IMR-90 (cell line): Measurements from ENCODE around the gene RBM39. TPM values are rescaled to one million over a fixed set of nuclear protein-coding genes. Genes with fewer than 3 reads are reported as not detected.

ENCODE experiments used
- ATAC-seq: fragments of 200-7000 bp; cut with Tn5 transposase; 2 replicates; pipeline ENCODE4 v1.9.1; 2020; ENCODE audit warnings: low read depth, mild to moderate bottlenecking, moderate library complexity
- BruUV-seq: library from RNA; stranded (reverse); fragments of 400-500 nt; replicated peaks from 2 replicates; lab custom pipeline; 2021; lab: Mats Ljungman, UMichigan
- CTCF ChIA-PET: fragments of 300-600 bp; formaldehyde crosslinking; extraction: SDS; loops from one replicate; lab custom pipeline; 2021; ENCODE audit warnings: antibody characterized with exemption; lab: Yijun Ruan, JAX
- POLR2A ChIA-PET: fragments of 300-600 bp; sonication (Branson Sonifier 250); formaldehyde crosslinking; loops from one replicate; lab custom pipeline; 2022; ENCODE audit warnings: antibody characterized with exemption; ENCODE audit not compliant: unreplicated experiment; lab: Charles Lee
- DNase-seq: peaks from one replicate; pipeline ENCODE4 v3.0.0; 2013
- H2AFZ ChIP-seq: replicated peaks from 2 replicates; pipeline ENCODE3; 2013; ENCODE audit warnings: low read length, mild to moderate bottlenecking; ENCODE audit not compliant: poor library complexity
- H2AK5ac ChIP-seq: 2 replicates; pipeline ENCODE4 v1.6.1; 2013; ENCODE audit warnings: low read depth, low read length, inconsistent platforms
- H2AK9ac ChIP-seq: replicated peaks from 2 replicates; pipeline ENCODE3; 2013; ENCODE audit warnings: mild to moderate bottlenecking, low read depth, low read length, moderate library complexity; ENCODE audit not compliant: poor library complexity
- H2BK120ac ChIP-seq: 2 replicates; pipeline ENCODE4 v1.6.1; 2013; ENCODE audit warnings: low read depth, low read length, inconsistent platforms
- H2BK15ac ChIP-seq: 3 replicates; pipeline ENCODE4 v1.6.1; 2013; ENCODE audit warnings: low read depth, low read length, inconsistent platforms
- H2BK20ac ChIP-seq: 2 replicates; pipeline ENCODE4 v1.6.1; 2013; ENCODE audit warnings: low read depth, mild to moderate bottlenecking, inconsistent platforms, low read length, moderate library complexity
- H2BK5ac ChIP-seq: 2 replicates; pipeline ENCODE4 v1.6.1; 2013; ENCODE audit warnings: mild to moderate bottlenecking, low read depth, low read length, inconsistent platforms; ENCODE audit not compliant: poor library complexity, severe bottlenecking
- H3K14ac ChIP-seq: replicated peaks from 2 replicates; pipeline ENCODE4 v1.6.1; 2013; ENCODE audit warnings: low read depth, low read length, inconsistent platforms
- H3K18ac ChIP-seq: 2 replicates; pipeline ENCODE4 v1.6.1; 2013; ENCODE audit warnings: low read depth, low read length, control low read depth
- H3K23ac ChIP-seq: 2 replicates; pipeline ENCODE4 v1.6.1; 2013; ENCODE audit warnings: low read depth, low read length, inconsistent platforms
- H3K27ac ChIP-seq: 2 replicates; pipeline ENCODE4 v1.5.1; 2013; ENCODE audit warnings: mild to moderate bottlenecking, control low read depth, low read length; ENCODE audit not compliant: insufficient read depth
- H3K27me3 ChIP-seq: 2 replicates; pipeline ENCODE4 v1.6.1; 2013; ENCODE audit warnings: low read length; ENCODE audit not compliant: control insufficient read depth, insufficient read depth
- H3K36me3 ChIP-seq: 2 replicates; pipeline ENCODE4 v1.6.1; 2013; ENCODE audit warnings: low read length, mixed read lengths; ENCODE audit not compliant: control insufficient read depth, insufficient read depth
- H3K4ac ChIP-seq: 2 replicates; pipeline ENCODE4 v1.6.1; 2013; ENCODE audit warnings: low read depth, low read length, inconsistent platforms
- H3K4me1 ChIP-seq: 2 replicates; pipeline ENCODE4 v1.6.1; 2013; ENCODE audit warnings: low read length, mixed read lengths; ENCODE audit not compliant: control insufficient read depth, insufficient read depth
- H3K4me2 ChIP-seq: 2 replicates; pipeline ENCODE4 v1.6.1; 2013; ENCODE audit warnings: low read depth, mild to moderate bottlenecking, control low read depth, low read length, moderate library complexity
- H3K4me3 ChIP-seq: 2 replicates; pipeline ENCODE4 v1.5.1; 2013; ENCODE audit warnings: low read depth, mild to moderate bottlenecking, control low read depth, low read length, moderate library complexity; ENCODE audit not compliant: insufficient read depth
- H3K56ac ChIP-seq: 2 replicates; pipeline ENCODE4 v1.6.1; 2013; ENCODE audit warnings: low read length, inconsistent platforms; ENCODE audit not compliant: insufficient read depth; ENCODE audit errors: extremely low read depth
- H3K79me1 ChIP-seq, 2 experiments: 2 replicates each; pipeline ENCODE4 v1.6.1; 2013; ENCODE audit warnings: low read length in 2 of 2, inconsistent platforms in 1 of 2, low read depth in 1 of 2
- H3K9ac ChIP-seq: 2 replicates; pipeline ENCODE4 v1.6.1; 2013; ENCODE audit warnings: low read depth, low read length, control low read depth
- H3K9me1 ChIP-seq: 2 replicates; pipeline ENCODE4 v1.6.1; 2013; ENCODE audit warnings: low read length, inconsistent platforms; ENCODE audit not compliant: insufficient read depth
- H3K9me3 ChIP-seq: 2 replicates; pipeline ENCODE4 v1.6.1; 2013; ENCODE audit warnings: low read length; ENCODE audit not compliant: control insufficient read depth, insufficient read depth
- H4K20me1 ChIP-seq: 2 replicates; pipeline ENCODE4 v1.6.1; 2013; ENCODE audit warnings: low read length, inconsistent platforms; ENCODE audit not compliant: insufficient read depth
- H4K5ac ChIP-seq: 2 replicates; pipeline ENCODE4 v1.6.1; 2013; ENCODE audit warnings: mild to moderate bottlenecking, low read depth, low read length, control low read depth
- H4K8ac ChIP-seq, 2 experiments: 2 replicates each; pipeline ENCODE4 v1.6.1; 2013; ENCODE audit warnings: low read depth in 2 of 2, low read length in 2 of 2, control low read depth in 1 of 2, inconsistent platforms in 1 of 2
- H4K91ac ChIP-seq: 2 replicates; pipeline ENCODE4 v1.6.1; 2013; ENCODE audit warnings: low read depth, low read length, inconsistent platforms; ENCODE audit not compliant: insufficient read depth
- BHLHE40 ChIP-seq: fragments of 150-350 bp; IDR thresholded peaks from 2 replicates; pipeline ENCODE4 v1.6.1; 2016; ENCODE audit warnings: mild to moderate bottlenecking, low read depth, low read length
- CEBPB ChIP-seq: IDR thresholded peaks from 2 replicates; pipeline ENCODE4 v1.6.1; 2012; ENCODE audit warnings: low read depth, low read length, improper control_type of control experiment
- CHD1 ChIP-seq: IDR thresholded peaks from 2 replicates; pipeline ENCODE4 v1.6.1; 2012; ENCODE audit warnings: low read depth, low read length, improper control_type of control experiment
- CTCF ChIP-seq: conservative IDR thresholded peaks from 2 replicates; pipeline ENCODE4 v1.5.1; 2012; ENCODE audit warnings: mild to moderate bottlenecking, low read depth, low read length, improper control_type of control experiment
- ELK1 ChIP-seq: fragments of 150-350 bp; IDR thresholded peaks from 2 replicates; pipeline ENCODE4 v1.6.1; 2016; ENCODE audit warnings: low read depth, mild to moderate bottlenecking, low read length, moderate library complexity, borderline replicate concordance
- FOS ChIP-seq: fragments of 150-350 bp; IDR thresholded peaks from 2 replicates; pipeline ENCODE4 v1.6.1; 2016; ENCODE audit warnings: low read depth, low read length
- MAFK ChIP-seq: IDR thresholded peaks from 2 replicates; pipeline ENCODE4 v1.6.1; 2012; ENCODE audit warnings: low read depth, low read length, improper control_type of control experiment
- MAZ ChIP-seq: IDR thresholded peaks from 2 replicates; pipeline ENCODE4 v1.6.1; 2012; ENCODE audit warnings: low read depth, mild to moderate bottlenecking, low read length, improper control_type of control experiment, moderate library complexity, borderline replicate concordance
- MXI1 ChIP-seq: IDR thresholded peaks from 2 replicates; pipeline ENCODE4 v1.6.1; 2012; ENCODE audit warnings: low read depth, mild to moderate bottlenecking, low read length, moderate library complexity, borderline replicate concordance
- NFE2L2 ChIP-seq: fragments of 150-350 bp; IDR thresholded peaks from 2 replicates; pipeline ENCODE4 v1.6.1; 2016; ENCODE audit warnings: low read depth, mild to moderate bottlenecking, low read length
- POLR2A ChIP-seq: IDR thresholded peaks from 2 replicates; pipeline ENCODE4 v1.6.1; 2012; ENCODE audit warnings: mild to moderate bottlenecking, low read depth, low read length
- RAD21 ChIP-seq: IDR thresholded peaks from 2 replicates; pipeline ENCODE4 v1.6.1; 2012; ENCODE audit warnings: low read length, improper control_type of control experiment
- RCOR1 ChIP-seq: IDR thresholded peaks from 2 replicates; pipeline ENCODE4 v1.6.1; 2012; ENCODE audit warnings: mild to moderate bottlenecking, low read length, improper control_type of control experiment; ENCODE audit not compliant: insufficient replicate concordance
- RFX5 ChIP-seq: IDR thresholded peaks from 2 replicates; pipeline ENCODE4 v1.8.0; 2012; ENCODE audit warnings: low read depth, mild to moderate bottlenecking, low read length, moderate library complexity
- SMC3 ChIP-seq: fragments of 150-350 bp; IDR thresholded peaks from 2 replicates; pipeline ENCODE4 v1.6.1; 2016; ENCODE audit warnings: low read depth, mild to moderate bottlenecking, antibody characterized with exemption, low read length, moderate library complexity
- USF2 ChIP-seq: fragments of 150-350 bp; IDR thresholded peaks from 2 replicates; pipeline ENCODE4 v1.6.1; 2017; ENCODE audit warnings: mild to moderate bottlenecking, antibody characterized with exemption, low read length, low read depth
- WGBS, 2 experiments: methylation state at CpG; one replicate each; pipeline versions ENCODE4 v1.1.5 to v1.1.7; 2013; ENCODE audit warnings: missing lambda C conversion rate in 2 of 2; ENCODE audit not compliant: insufficient read length in 1 of 2; ENCODE audit errors: extremely low coverage in 2 of 2; 5-methylcytosine and 5-hydroxymethylcytosine counted together
- dilution Hi-C: fragments of 300-500 bp; cut with HindIII; formaldehyde crosslinking; loops from one replicate; pipeline ENCODE4 v1.14.3; 2018; ENCODE audit warnings: low sequenced_read_pairs; ENCODE audit not compliant: unreplicated experiment
- in situ Hi-C: fragments of 300-500 bp; cut with MboI; formaldehyde crosslinking; loops from 3 replicates; pipeline ENCODE4 v1.14.3; 2019; ENCODE audit warnings: low sequenced_read_pairs, inconsistent platforms, mixed read lengths
- intact Hi-C: fragments of 100-400 bp; cut with micrococcal nuclease; formaldehyde crosslinking; loops from 2 replicates; pipeline ENCODE4 v1.10.0; 2022
- polyA plus RNA-seq, 3 experiments: library from polyadenylated mRNA; depleted of rRNA; stranded (reverse); fragments of >200 nt; gene quantifications; 2 replicates each; pipeline ENCODE4 v1.2.3, GENCODE V29; 2012; ENCODE audit warnings: low replicate concordance in 1 of 3
- total RNA-seq: library from RNA; depleted of rRNA; stranded (reverse); fragments of >200 nt; gene quantifications from 2 replicates; pipeline ENCODE4 v1.2.3, GENCODE V29; 2012

The RBM39 gene
- total and polyA plus RNA-seq, 2 of the 4 experiments (the other 2 are of a cell fraction) = 106 to 166 TPM

GRCh38 chr20:35695245-35695749 is 46.8 kb downstream of the RBM39 start:
- H3K4ac ChIP-seq = no peak overlapping the region
- no peak overlapping the region for H3K27ac ChIP-seq
- no peak overlapping the region for H2BK15ac ChIP-seq
- peaks cover 11% of the 10 kb centered on the region for H3K9me1 ChIP-seq
- no peak overlapping the region for H3K14ac ChIP-seq
- intact Hi-C loops (loop anchor here (5.0 kb wide), 1 partner anchor 257 kb away; the partner anchor contains the start of gene SCAND1), dilution Hi-C loops (no loop called here), in situ Hi-C loops (no loop called here)
- ATAC-seq (no peak), DNase-seq (no peak)
- no peaks in the 10 kb centered on the region for H3K27me3 ChIP-seq
- H3K4me2 ChIP-seq = no peak overlapping the region
- no peak overlapping the region for H3K23ac ChIP-seq
- H2BK20ac ChIP-seq = no peak overlapping the region
- no peak overlapping the region for H4K91ac ChIP-seq
- H2BK5ac ChIP-seq = no peak overlapping the region
- no peak overlapping the region for H4K8ac ChIP-seq
- H3K36me3 ChIP-seq = peaks cover 15% of the 10 kb centered on the region
- H2AK5ac ChIP-seq = no peak overlapping the region
- H4K20me1 ChIP-seq = no peaks in the 10 kb centered on the region
- no peak overlapping the region for H2AFZ ChIP-seq
- H4K5ac ChIP-seq = no peak overlapping the region
- peaks cover 26 to 42% of the 10 kb centered on the region in 2 experiments for H3K79me1 ChIP-seq
- 86% methylated on average over 1 of the region's 2 CpGs; no CpG with 5 or more reads in 1 of the 2 experiments for WGBS, 2 experiments
- ChIA-PET POLR2A (no interaction called here), CTCF (no interaction called here)
- no peaks in the 10 kb centered on the region for H3K9me3 ChIP-seq
- H2AK9ac ChIP-seq = no peak overlapping the region
- no peak overlapping the region for H2BK120ac ChIP-seq
- no TSS peak for BruUV-seq
- H3K56ac ChIP-seq = no peak overlapping the region
- no peak overlapping the region for H3K9ac ChIP-seq
- H3K18ac ChIP-seq = no peak overlapping the region
- H3K4me1 ChIP-seq = peaks cover 5% of the 10 kb centered on the region
- no peak for TF ChIP-seq RCOR1
- no peak for TF ChIP-seq CEBPB
- no peak for TF ChIP-seq CTCF
- no peak for TF ChIP-seq USF2
- TF ChIP-seq RFX5 = no peak
- no peak for TF ChIP-seq MAZ
- TF ChIP-seq NFE2L2 = no peak
- TF ChIP-seq CHD1 = no peak
- no peak for TF ChIP-seq MAFK
- no peak for TF ChIP-seq MXI1
- TF ChIP-seq POLR2A = no peak
- no peak for TF ChIP-seq BHLHE40
- no peak for TF ChIP-seq RAD21
- no peak for TF ChIP-seq FOS
- TF ChIP-seq ELK1 = no peak
- no peak for TF ChIP-seq SMC3
- no peak overlapping the region for H3K4me3 ChIP-seq
